Smooth muscle cell (in vitro differentiated cells): Measurements from ENCODE around the gene MED26. TPM values are rescaled to one million over a fixed set of nuclear protein-coding genes. Genes with fewer than 3 reads are reported as not detected.

ENCODE experiments used
- DNase-seq: peaks from one replicate; lab custom pipeline; 2025; ENCODE audit not compliant: unreplicated experiment; lab: John Stamatoyannopoulos, UW
- H2AFZ ChIP-seq: fragments of 200-600 bp; sonication (generic); 2 replicates; pipeline ENCODE4 v1.6.0; 2016; ENCODE audit warnings: antibody characterized with exemption, low read depth, mild to moderate bottlenecking
- H3F3A ChIP-seq: fragments of 200-600 bp; sonication (generic); 2 replicates; pipeline ENCODE4 v1.6.0; 2017; ENCODE audit warnings: antibody characterized with exemption, low read depth
- H3K27ac ChIP-seq: fragments of 200-600 bp; sonication (generic); 2 replicates; pipeline ENCODE4 v1.5.1; 2016; ENCODE audit warnings: low read depth, mild to moderate bottlenecking
- H3K27me3 ChIP-seq: fragments of 200-600 bp; sonication (generic); 2 replicates; pipeline ENCODE4 v1.6.1; 2016; ENCODE audit warnings: low read depth, mild to moderate bottlenecking
- H3K36me3 ChIP-seq: fragments of 200-600 bp; sonication (generic); 2 replicates; pipeline ENCODE4 v1.5.1; 2016; ENCODE audit warnings: low read depth
- H3K4me1 ChIP-seq: fragments of 200-600 bp; sonication (generic); 2 replicates; pipeline ENCODE4 v1.5.1; 2016; ENCODE audit warnings: low read depth
- H3K4me2 ChIP-seq: fragments of 200-600 bp; sonication (generic); 2 replicates; pipeline ENCODE4 v1.6.0; 2016; ENCODE audit warnings: mild to moderate bottlenecking
- H3K4me3 ChIP-seq: fragments of 200-600 bp; sonication (generic); 2 replicates; pipeline ENCODE4 v1.5.1; 2016; ENCODE audit warnings: mild to moderate bottlenecking
- H3K79me2 ChIP-seq: fragments of 200-600 bp; sonication (generic); 2 replicates; pipeline ENCODE4 v1.6.0; 2016; ENCODE audit warnings: low read depth, mild to moderate bottlenecking
- H3K9ac ChIP-seq: fragments of 200-600 bp; sonication (generic); 2 replicates; pipeline ENCODE4 v1.6.0; 2016; ENCODE audit warnings: low read depth
- H3K9me3 ChIP-seq: fragments of 200-600 bp; sonication (generic); replicated peaks from 2 replicates; pipeline ENCODE4 v1.5.1; 2016; ENCODE audit warnings: low read depth
- H4K20me1 ChIP-seq: fragments of 200-600 bp; sonication (generic); 2 replicates; pipeline ENCODE4 v1.6.0; 2016; ENCODE audit warnings: low read depth
- WGBS: methylation state at CpG from one replicate; pipeline ENCODE4 v1.1.7; 2016; ENCODE audit warnings: low lambda C conversion rate; 5-methylcytosine and 5-hydroxymethylcytosine counted together
- polyA plus RNA-seq: library from polyadenylated mRNA; unstranded; fragments of >200 nt; fragmentation: Nextera tagmentation; extraction: Ambion mirVana; gene quantifications from 2 replicates; pipeline ENCODE4 v1.2.1, GENCODE V29; 2016
- total RNA-seq: library from RNA; depleted of rRNA; stranded (reverse); fragments of >200 nt; gene quantifications from 2 replicates; pipeline ENCODE4 v1.2.3, GENCODE V29; 2014
- TF ChIP-seq, protein P1 (sequence below): fragments of 200-600 bp; sonication (generic); IDR thresholded peaks from 2 replicates; pipeline ENCODE4 v1.5.1; 2017; ENCODE audit warnings: borderline replicate concordance, mild to moderate bottlenecking, antibody characterized with exemption; ENCODE audit not compliant: insufficient read depth, poor library complexity, severe bottlenecking

Gene MED26
- total and polyA plus RNA-seq, 2 experiments from 2014 or later = 6.3 to 9.6 TPM

DNA sequence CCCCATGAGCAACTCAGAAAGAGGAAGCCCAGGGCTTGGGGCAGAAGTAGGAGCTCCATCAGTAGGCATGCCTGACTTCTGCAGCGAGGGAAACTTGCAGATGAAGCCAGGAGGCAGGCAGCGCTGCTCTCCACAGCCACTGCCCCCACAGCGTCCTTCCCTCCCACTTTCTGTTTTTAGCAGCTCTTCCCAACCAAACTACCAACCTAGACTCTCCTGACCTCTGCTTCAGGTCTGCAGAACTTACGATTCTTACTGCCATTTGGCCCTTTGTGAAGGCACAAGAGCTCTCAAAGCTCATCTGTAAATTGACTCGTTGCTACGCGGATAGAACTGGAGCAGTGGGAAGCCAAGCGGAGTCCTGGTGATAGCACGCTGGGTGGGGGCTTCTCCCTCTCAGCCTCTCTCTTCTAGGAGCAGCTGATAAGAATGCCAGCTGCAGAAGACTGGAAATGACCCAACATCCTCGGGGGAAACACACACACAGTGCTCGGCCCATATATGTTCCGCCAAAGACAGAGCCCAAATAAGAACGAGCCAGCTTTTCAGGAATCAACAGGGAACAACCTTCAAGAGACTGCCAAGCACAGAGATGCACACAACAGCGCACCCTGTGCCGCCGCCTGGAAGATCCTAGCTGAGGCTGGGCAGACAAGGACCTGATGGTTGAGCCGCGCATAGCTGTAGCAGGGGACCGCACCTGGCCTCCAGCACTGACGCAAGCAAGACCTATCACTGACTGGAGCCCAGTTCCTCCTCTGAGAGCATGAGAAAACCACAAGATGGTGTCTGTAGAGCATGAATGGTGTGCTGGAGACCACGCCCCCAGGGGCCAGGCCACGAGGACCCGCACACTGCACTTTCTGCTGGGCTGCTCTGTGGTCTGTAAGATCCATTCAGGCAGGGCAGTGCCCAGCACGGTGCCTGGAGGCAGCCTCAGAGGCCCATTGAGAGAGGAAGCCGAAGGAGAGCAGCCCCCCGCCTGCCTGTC is 39.9 kb downstream of the MED26 start:
- Histone ChIP-seq H3K4me3 (no peak overlapping the region), H3F3A (peaks cover 11% of the 10 kb centered on the region), H3K4me1 (peaks cover 33% of the 10 kb centered on the region), H4K20me1 (peaks cover 100% of the 10 kb centered on the region), H3K27ac (peak overlapping the region; percentile 69), H3K9me3 (no peaks in the 10 kb centered on the region), H3K4me2 (peak overlapping the region; percentile 77), H3K79me2 (peaks cover 95% of the 10 kb centered on the region), H3K36me3 (no peaks in the 10 kb centered on the region), H2AFZ (no peak overlapping the region), H3K27me3 (no peaks in the 10 kb centered on the region), H3K9ac (no peak overlapping the region)
- no peak for DNase-seq
- TF ChIP-seq, protein P1, sequence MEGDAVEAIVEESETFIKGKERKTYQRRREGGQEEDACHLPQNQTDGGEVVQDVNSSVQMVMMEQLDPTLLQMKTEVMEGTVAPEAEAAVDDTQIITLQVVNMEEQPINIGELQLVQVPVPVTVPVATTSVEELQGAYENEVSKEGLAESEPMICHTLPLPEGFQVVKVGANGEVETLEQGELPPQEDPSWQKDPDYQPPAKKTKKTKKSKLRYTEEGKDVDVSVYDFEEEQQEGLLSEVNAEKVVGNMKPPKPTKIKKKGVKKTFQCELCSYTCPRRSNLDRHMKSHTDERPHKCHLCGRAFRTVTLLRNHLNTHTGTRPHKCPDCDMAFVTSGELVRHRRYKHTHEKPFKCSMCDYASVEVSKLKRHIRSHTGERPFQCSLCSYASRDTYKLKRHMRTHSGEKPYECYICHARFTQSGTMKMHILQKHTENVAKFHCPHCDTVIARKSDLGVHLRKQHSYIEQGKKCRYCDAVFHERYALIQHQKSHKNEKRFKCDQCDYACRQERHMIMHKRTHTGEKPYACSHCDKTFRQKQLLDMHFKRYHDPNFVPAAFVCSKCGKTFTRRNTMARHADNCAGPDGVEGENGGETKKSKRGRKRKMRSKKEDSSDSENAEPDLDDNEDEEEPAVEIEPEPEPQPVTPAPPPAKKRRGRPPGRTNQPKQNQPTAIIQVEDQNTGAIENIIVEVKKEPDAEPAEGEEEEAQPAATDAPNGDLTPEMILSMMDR = no peak
- WGBS = 58% methylated on average over 26 of the region's 26 CpGs

DNA sequence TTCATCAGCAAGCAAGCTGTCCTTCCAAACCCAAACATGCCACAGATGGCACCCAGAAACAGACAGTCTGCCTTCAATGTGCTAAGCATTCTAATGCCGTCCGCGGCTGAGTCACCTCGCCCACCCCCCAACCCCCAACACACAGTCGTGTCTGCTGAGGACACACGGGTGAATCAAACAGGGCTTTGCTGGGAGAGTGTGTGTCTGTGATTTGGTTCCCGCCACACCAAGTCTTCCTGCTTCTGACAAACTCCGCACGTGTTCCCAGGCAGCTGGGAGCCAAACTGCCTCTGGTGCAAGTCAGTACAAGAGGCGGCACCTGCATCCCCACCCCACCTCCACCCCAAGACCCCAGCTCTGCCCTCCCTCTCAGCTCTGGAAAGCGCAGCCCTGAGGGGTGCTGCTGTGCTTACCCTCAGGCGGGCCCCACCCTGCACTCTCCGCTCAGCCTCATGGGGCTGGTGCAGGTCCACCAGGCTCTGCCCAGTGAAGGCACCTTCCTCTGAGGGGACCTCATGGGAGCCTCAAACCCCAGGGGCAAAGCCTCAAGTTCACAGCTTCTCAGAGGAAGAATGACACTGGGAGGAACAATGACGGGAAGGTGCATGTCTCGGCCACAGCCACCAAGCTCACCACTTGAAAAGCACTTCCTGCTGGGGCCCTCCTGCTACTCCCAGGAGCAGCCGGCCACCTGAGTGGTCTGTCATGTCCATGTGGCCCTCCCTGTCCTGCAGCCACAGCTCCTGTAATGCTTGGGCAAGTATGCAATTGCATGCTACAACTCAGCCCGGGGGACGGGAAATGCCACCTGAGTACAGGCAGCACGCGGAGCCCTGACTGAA is 40.8 kb downstream of the MED26 start:
- no peak for DNase-seq
- H3K9me3 ChIP-seq = no peaks in the 10 kb centered on the region
- no peak overlapping the region for H3K9ac ChIP-seq
- H3K4me1 ChIP-seq = peaks cover 33% of the 10 kb centered on the region
- peak overlapping the region; percentile 69 for H3K27ac ChIP-seq
- H3K27me3 ChIP-seq = no peaks in the 10 kb centered on the region
- no peaks in the 10 kb centered on the region for H3K36me3 ChIP-seq
- no peak overlapping the region for H2AFZ ChIP-seq
- H3K79me2 ChIP-seq = peaks cover 95% of the 10 kb centered on the region
- TF ChIP-seq, protein P1 = no peak
- H4K20me1 ChIP-seq = peaks cover 100% of the 10 kb centered on the region
- WGBS = 40% methylated on average over 19 of the region's 20 CpGs
- no peak overlapping the region for H3K4me3 ChIP-seq
- H3F3A ChIP-seq = peaks cover 11% of the 10 kb centered on the region
- peak overlapping the region; percentile 77 for H3K4me2 ChIP-seq

DNA sequence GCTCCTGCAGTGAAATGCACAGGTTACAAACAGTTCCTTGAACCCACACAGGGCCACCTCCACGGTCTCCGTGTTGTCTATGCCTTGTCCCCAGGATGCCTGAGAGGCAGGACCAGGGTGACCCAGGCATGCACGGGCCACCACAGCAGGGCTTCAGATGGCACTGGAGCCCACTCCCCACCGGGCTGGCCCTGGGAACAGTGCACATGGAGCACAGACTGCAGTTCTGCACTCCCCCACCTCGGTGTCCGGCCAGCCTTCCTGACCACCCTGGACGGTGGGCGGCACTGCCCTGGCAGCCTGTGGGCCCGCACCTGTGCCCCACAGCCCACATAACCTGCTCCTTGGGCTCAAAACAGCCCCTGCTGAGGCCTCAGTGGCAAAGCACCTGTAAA is 41.5 kb downstream of the MED26 start:
- Histone ChIP-seq H3K36me3 (no peaks in the 10 kb centered on the region), H3K27ac (peak overlapping the region; percentile 69), H3K9me3 (no peaks in the 10 kb centered on the region), H3K4me3 (no peak overlapping the region), H4K20me1 (peaks cover 100% of the 10 kb centered on the region), H3K79me2 (peaks cover 95% of the 10 kb centered on the region), H3K9ac (no peak overlapping the region), H3K4me2 (peak overlapping the region; percentile 43), H3K4me1 (peaks cover 33% of the 10 kb centered on the region), H3K27me3 (no peaks in the 10 kb centered on the region), H3F3A (peaks cover 11% of the 10 kb centered on the region), H2AFZ (no peak overlapping the region)
- TF ChIP-seq, protein P1 = no peak
- 94% methylated on average over 9 of the region's 9 CpGs for WGBS
- DNase-seq = no peak
